Measurements from ENCODE around the gene LILRA5. TPM values are rescaled to one million over a fixed set of nuclear protein-coding genes. Genes with fewer than 3 reads are reported as not detected.
"Not testable (repeated sequence)": the region's sequence is repeated elsewhere in the genome, so short reads cannot be mapped to it uniquely, and the experiment has no call there.

The LILRA5 gene
- total and polyA plus RNA-seq, 7 donors, result 0.44 to 2.2 (median 1.1) TPM; not detected in 1

DNA sequence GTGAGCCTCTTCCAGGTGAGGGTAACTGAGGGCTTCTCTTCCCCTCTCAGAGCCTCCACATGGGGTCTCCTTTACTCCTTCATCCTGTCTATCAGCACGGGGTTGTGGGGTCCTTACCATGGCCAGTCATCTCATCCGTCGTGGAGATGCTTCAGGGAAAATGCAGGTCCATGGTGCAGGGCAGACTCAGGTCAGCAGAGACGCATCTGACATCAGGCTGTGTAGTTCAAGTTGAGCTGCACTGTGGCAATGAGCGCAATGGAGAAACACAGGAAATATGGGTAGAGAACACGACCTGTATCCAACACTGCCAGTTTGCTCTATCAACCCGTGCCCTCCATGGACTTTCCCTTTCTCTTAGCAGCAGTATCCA is 13.9 kb downstream of the LILRA5 start:
- ATAC-seq (no peak), DNase-seq (no peak)
- no peaks in the 10 kb centered on the region for H3K9me3 ChIP-seq
- no peak overlapping the region for H3K27ac ChIP-seq
- no peak overlapping the region for H3K4me3 ChIP-seq
- peaks cover 0 to 1% (median 0%) of the 10 kb centered on the region in 3 donors for H3K27me3 ChIP-seq (ENCODE audit: insufficient read depth in 3 of 3, low read length in 2 of 3)
- TF ChIP-seq, protein P1, sequence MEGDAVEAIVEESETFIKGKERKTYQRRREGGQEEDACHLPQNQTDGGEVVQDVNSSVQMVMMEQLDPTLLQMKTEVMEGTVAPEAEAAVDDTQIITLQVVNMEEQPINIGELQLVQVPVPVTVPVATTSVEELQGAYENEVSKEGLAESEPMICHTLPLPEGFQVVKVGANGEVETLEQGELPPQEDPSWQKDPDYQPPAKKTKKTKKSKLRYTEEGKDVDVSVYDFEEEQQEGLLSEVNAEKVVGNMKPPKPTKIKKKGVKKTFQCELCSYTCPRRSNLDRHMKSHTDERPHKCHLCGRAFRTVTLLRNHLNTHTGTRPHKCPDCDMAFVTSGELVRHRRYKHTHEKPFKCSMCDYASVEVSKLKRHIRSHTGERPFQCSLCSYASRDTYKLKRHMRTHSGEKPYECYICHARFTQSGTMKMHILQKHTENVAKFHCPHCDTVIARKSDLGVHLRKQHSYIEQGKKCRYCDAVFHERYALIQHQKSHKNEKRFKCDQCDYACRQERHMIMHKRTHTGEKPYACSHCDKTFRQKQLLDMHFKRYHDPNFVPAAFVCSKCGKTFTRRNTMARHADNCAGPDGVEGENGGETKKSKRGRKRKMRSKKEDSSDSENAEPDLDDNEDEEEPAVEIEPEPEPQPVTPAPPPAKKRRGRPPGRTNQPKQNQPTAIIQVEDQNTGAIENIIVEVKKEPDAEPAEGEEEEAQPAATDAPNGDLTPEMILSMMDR (IDR thresholded peaks at IDR 0.05), result no peak
- no peaks in the 10 kb centered on the region for H3K36me3 ChIP-seq (ENCODE audit: insufficient read depth in 1 of 2, low read depth in 1 of 2)
- no peaks in the 10 kb centered on the region for H3K4me1 ChIP-seq
- WGBS, 3 donors, result 57 to 63% (median 58%) methylated on average over 7 of the region's 7 CpGs
- intact Hi-C loops (cut with DNase I), result no loop called here

DNA sequence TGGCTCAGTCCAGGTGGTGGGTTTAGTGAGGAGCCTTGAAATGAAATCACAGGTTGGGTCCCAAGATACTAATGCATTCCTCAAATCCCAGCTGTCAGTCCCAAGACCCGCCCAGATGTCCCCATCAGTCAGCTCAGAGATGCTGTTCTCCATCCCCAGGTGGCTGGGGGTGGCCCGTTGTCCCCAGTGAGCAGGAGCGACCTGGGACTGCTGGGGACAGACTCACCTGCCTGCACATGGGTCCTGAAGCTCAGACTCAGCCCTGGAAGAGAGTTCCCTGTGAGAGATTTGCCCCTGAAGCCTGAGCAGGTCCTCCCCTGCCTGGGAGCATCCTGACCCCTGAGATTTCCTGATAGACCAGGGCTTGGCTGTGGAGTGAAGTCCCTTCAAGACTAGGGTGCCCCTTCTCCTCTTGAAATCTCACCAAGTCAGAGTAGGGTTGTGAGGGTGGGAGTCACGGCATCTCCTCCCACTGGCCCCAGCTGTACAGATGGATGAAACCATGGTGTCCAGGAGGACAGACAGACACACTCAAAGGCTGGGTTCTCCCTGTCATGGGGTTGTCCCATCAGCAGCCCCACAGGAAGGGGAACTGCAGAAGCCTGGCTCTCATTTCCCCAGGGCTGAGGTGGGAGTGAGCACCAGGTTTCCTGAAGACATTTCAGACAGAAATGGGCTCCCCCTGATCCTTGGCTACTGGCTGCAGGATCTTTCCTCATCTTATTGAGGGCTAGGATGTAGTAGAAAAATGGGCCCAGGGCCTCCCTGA is 14.4 kb downstream of the LILRA5 start:
- Histone ChIP-seq H3K36me3 (ENCODE audit: insufficient read depth in 1 of 2, low read depth in 1 of 2) (no peaks in the 10 kb centered on the region), H3K4me3 (no peak overlapping the region), H3K27ac (no peak overlapping the region), H3K27me3 (ENCODE audit: insufficient read depth in 3 of 3, low read length in 2 of 3) (peaks cover 0 to 1% (median 0%) of the 10 kb centered on the region in 3 donors), H3K9me3 (no peaks in the 10 kb centered on the region), H3K4me1 (no peaks in the 10 kb centered on the region)
- ATAC-seq, result no peak
- no peak for DNase-seq
- intact Hi-C loops (cut with DNase I), result no loop called here
- TF ChIP-seq, protein P1 (IDR thresholded peaks at IDR 0.05), result no peak
- WGBS, 3 donors, result 52 to 59% (median 57%) methylated on average over 4 of the region's 4 CpGs

DNA sequence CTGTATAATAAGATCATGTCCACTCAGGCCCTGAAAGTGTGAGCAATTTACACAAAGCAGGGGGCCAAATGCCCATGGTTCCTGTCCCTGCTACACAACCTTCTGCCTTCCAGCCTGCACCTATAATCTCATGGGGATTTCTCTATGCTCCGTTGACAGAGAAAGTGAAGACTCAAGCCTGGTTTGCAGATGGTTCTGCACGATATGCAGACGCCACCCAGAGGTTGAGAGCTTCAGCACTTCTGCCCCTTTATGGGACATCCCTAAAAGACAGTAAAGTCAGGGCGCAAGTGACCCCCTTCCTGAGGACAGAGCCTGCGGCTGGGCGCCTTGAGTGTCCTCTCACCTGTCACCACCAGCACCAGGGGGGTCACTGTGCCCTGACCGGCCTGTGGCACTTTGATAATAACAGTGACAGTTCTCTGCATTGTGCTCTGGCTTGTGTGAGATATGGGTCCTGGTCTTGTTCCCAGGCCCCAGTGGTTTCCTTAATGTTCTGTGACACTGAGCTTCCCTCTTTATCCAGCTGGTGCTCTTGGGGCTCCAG is 15.1 kb downstream of the LILRA5 start:
- intact Hi-C loops (cut with DNase I), result loop anchor here in 1 of 2 donors (2.0 kb wide), 2 partner anchors 279 to 333 kb away; partner anchors contain the start of gene LILRB1
- WGBS, 3 donors, result 35 to 43% (median 39%) methylated on average over 7 of the region's 7 CpGs
- Histone ChIP-seq H3K36me3 (ENCODE audit: insufficient read depth in 1 of 2, low read depth in 1 of 2) (no peaks in the 10 kb centered on the region), H3K27ac (no peak overlapping the region), H3K27me3 (ENCODE audit: insufficient read depth in 3 of 3, low read length in 2 of 3) (peaks cover 0 to 1% (median 0%) of the 10 kb centered on the region in 3 donors), H3K9me3 (no peaks in the 10 kb centered on the region), H3K4me1 (no peaks in the 10 kb centered on the region), H3K4me3 (no peak overlapping the region)
- TF ChIP-seq, protein P1 (IDR thresholded peaks at IDR 0.05), result no peak
- no peak for ATAC-seq
- no peak for DNase-seq

DNA sequence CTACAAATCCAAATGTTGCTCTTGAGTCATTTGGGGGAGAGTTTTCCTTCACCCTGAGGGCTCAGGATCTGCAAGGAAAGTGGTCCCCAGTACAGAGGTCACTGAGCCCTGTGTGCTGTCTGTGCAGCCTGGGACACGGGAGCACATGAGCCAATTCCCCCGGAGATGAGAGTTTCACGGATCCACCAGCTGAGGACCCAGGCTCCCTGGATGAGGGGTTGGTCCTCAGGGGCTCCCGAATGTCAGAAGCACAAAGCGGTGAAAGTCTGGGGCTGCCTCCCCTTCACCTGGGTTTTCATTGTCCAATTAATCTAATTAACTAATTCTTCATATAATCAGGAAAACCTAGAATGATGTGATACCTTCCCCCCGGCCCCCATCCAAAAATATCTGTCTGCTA is 18.4 kb downstream of the LILRA5 start:
- Histone ChIP-seq H3K27ac (no peak overlapping the region), H3K9me3 (no peaks in the 10 kb centered on the region), H3K27me3 (ENCODE audit: insufficient read depth in 3 of 3, low read length in 2 of 3) (peaks cover 0 to 1% (median 0%) of the 10 kb centered on the region in 3 donors), H3K4me3 (no peak overlapping the region), H3K36me3 (ENCODE audit: insufficient read depth in 1 of 2, low read depth in 1 of 2) (no peaks in the 10 kb centered on the region), H3K4me1 (no peaks in the 10 kb centered on the region)
- WGBS, 3 donors, result 78 to 86% (median 81%) methylated on average over 6 of the region's 6 CpGs
- no peak for ATAC-seq
- TF ChIP-seq, protein P1 (IDR thresholded peaks at IDR 0.05), result no peak
- DNase-seq, result no peak
- intact Hi-C loops (cut with DNase I), result no loop called here

DNA sequence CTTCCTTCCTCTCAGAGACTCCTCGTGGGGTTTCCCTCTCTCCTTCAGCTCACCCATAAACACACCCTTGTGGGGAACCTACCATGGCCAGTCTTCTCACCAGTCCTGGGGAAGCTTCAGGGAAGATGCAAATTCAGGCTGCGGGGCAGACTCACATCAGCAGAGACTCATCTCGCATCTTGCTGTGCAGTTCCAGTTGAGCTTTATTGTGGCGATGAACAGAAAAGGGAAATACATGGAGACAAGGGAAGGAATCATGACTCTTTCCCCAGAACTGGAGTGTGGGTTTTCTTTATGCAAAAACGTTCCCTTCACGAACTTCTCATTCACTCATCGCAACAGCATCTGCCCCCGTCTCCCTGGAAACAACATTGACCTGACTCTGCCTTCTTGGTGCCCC is 23.8 kb downstream of the LILRA5 start:
- ATAC-seq; intact Hi-C loops (cut with DNase I); H3K9me3 ChIP-seq; H3K27me3 ChIP-seq (ENCODE audit: insufficient read depth in 3 of 3, low read length in 2 of 3); H3K4me1 ChIP-seq; H3K36me3 ChIP-seq (ENCODE audit: insufficient read depth in 1 of 2, low read depth in 1 of 2); H3K4me3 ChIP-seq; DNase-seq; H3K27ac ChIP-seq: not testable (repeated sequence)
- WGBS, 3 donors, result 50 to 75% (median 56%) methylated on average over 8 of the region's 8 CpGs

Measured in psoas muscle (tissue), 8 donors.